Adipocyte (in vitro differentiated cells): ENCODE results near the gene TRAPPC6A.

ENCODE experiments used
- DNase-seq: peaks from one replicate; pipeline ENCODE4 v3.0.0-alpha.2; 2015; ENCODE audit warnings: low read depth
- H3K27me3 ChIP-seq: replicated peaks from 2 replicates; pipeline ENCODE4 v1.7.0; 2013; ENCODE audit warnings: mild to moderate bottlenecking, low read length, moderate library complexity; ENCODE audit not compliant: control insufficient read depth, insufficient read depth
- H3K36me3 ChIP-seq: 2 replicates; pipeline ENCODE4 v1.7.0; 2013; ENCODE audit warnings: low read length, mild to moderate bottlenecking, moderate library complexity; ENCODE audit not compliant: control insufficient read depth, insufficient read depth, severe bottlenecking
- H3K4me1 ChIP-seq: 2 replicates; pipeline ENCODE4 v1.7.0; 2013; ENCODE audit warnings: mild to moderate bottlenecking, low read length, moderate library complexity; ENCODE audit not compliant: control insufficient read depth, insufficient read depth
- H3K4me3 ChIP-seq: 2 replicates; pipeline ENCODE4 v1.7.0; 2013; ENCODE audit warnings: mild to moderate bottlenecking, low read length, moderate library complexity
- H3K9ac ChIP-seq: 2 replicates; pipeline ENCODE4 v1.7.0; 2013; ENCODE audit warnings: mild to moderate bottlenecking, low read length, moderate library complexity
- H3K9me3 ChIP-seq: 2 replicates; pipeline ENCODE4 v1.7.0; 2013; ENCODE audit warnings: mild to moderate bottlenecking, low read length, moderate library complexity; ENCODE audit not compliant: control insufficient read depth

The TRAPPC6A gene

DNA sequence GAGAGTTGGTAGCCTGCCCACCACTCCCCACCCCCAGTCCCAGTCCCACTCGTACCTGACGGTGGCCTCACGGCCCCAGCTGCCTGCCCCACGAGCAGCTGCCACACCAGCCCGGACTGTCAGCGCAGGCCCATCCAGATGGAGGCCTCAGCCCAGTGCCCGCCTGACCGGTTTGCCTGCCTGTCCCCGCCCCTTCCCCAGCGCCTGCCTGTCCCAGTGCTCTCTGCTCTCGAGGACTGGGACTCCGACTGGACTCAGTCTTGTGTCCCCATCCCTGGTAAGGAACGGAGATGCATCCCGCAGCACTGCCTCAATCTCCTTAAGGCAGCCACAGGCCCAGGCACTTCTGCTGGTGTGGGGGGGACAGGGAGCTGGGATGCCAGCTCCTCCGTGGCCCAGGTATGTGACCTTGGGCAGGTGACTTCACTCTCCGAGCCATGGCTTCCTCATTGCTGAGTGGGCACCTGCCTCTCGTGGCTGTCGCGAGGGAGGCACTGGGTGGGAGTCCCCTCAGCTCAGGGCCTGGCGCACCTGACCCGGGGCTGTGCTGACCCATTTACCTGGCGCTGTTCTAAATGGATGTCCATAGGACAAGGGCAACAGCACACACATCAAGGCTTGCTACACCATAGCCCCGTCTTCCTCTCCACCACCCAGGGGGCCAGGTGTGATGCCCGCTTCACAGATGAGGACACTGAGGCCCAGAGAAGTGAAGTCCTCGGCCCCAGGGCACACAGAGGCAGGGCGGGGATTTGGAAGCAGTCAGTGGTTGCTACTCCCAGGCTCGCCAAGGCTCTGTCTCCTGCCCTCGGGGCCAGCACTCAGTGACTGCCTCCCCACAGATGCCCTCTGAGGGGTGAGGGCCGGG, 16.9 kb downstream of the TRAPPC6A start, which contains the start of gene NKPD1:
NKPD1 (minus strand) TSS at position 113 of the 868 bp plus-strand sequence. CDS start 832 bp downstream, outside the sequence.
- Histone ChIP-seq H3K27me3 (peaks cover 29% of the 10 kb centered on the region), H3K9me3 (no peaks in the 10 kb centered on the region), H3K4me3 (no peak within 1 kb of the TSS), H3K4me1 (peaks cover 10% of the 10 kb centered on the region), H3K9ac (no peak within 1 kb of the TSS), H3K36me3 (no peaks in the 10 kb centered on the region)
- no peak for DNase-seq

DNA sequence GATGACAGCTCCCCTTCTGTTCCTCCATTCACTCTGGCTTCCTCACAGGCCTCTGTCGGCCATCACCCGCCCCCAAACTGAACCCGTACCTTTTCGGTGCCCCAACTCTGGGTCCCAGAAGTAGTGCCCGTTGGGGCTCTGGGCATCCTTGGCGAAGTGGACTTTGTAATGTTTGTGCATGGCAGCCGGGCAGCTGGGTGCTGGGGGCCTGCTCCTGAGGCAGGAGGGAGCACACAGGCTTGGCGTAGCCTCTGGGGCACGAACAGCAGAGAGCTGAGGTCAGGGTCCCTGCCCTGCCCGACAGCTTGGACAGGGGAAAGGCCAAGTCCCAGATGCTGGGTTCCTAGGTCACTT, 18.1 kb downstream of the TRAPPC6A start:
- Histone ChIP-seq H3K4me3 (no peak overlapping the region), H3K36me3 (no peaks in the 10 kb centered on the region), H3K9ac (no peak overlapping the region), H3K27me3 (peaks cover 29% of the 10 kb centered on the region), H3K9me3 (no peaks in the 10 kb centered on the region), H3K4me1 (peaks cover 10% of the 10 kb centered on the region)
- no peak for DNase-seq

DNA sequence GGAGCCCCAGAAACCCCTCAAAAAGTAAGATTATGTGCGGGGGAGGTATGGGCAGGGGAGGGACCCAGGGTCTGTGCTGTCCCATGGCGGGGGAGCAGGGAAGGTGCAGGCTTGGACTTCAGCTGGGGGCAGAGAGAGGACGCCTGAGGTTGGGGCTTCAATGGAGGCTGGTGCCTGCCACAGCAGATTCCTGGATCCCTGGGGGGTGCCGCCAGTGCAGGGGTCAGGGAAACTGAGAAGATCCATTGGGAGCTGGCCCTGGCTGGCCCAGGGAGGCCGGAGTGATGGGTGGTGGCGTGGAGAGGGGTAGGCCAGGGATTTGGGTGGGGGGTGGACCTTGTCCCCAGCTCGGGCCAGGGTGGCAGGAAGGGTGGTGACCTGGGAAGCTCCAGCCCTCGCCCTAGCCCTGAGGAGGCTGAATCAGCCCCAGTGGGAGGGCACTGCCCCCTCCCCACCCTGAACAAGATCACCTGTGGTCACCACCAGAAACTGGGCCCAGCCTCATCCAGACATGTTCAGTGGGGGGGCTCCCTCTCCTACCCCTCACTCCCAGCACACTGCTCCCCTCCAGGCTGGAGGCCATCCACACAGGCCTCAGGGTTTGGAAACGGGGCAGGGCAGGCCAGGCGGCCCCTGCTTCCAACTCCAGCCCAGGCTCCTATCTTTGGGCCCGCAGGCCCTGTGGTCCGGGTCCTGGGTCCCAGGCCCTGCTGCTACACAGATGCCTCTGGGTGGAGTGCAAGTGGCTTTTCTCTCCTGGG, 18.6 kb downstream of the TRAPPC6A start:
- Histone ChIP-seq H3K4me1 (peaks cover 5% of the 10 kb centered on the region), H3K9ac (no peak overlapping the region), H3K36me3 (no peaks in the 10 kb centered on the region), H3K4me3 (no peak overlapping the region), H3K9me3 (no peaks in the 10 kb centered on the region), H3K27me3 (peaks cover 29% of the 10 kb centered on the region)
- DNase-seq, result no peak

DNA sequence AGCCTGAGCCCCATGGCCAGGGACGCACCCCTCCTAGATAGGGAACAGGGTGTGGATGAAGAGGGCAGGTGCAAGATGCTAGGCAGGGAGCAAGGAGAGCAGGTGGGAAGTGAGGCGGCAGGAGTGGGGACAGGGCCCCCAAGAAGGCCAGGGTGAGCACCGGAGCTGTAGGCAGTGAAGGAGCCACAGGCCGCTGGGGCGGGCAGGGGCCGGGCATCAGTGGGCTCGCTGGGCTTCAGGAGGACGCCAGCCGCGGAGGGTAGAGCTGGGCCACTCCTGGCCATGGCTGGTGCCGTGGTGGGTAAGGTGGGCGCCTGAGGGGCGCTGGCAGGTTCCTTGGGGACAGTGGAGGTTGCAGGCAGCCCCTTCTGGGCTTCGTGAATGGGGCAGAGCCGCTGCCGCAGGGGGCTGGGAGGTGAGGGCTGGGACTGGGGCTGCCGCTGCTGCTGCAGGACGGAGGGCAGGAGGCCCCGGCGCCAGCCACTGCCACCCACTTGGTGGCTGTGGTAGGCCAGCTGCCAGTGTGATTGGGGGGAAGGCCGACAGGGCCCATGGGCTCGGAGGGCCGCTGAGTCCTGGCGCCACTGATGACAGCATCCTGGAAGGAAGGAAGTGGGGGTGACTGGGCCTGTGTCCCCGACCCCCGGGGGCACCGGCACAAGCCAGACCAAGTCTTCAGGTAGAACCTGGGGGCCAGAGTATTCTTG, 19.4 kb downstream of the TRAPPC6A start:
- no peak overlapping the region for H3K9ac ChIP-seq
- H3K4me1 ChIP-seq, result peaks cover 8% of the 10 kb centered on the region
- no peaks in the 10 kb centered on the region for H3K9me3 ChIP-seq
- peaks cover 29% of the 10 kb centered on the region for H3K27me3 ChIP-seq
- DNase-seq, result no peak
- H3K36me3 ChIP-seq, result no peaks in the 10 kb centered on the region
- H3K4me3 ChIP-seq, result no peak overlapping the region

DNA sequence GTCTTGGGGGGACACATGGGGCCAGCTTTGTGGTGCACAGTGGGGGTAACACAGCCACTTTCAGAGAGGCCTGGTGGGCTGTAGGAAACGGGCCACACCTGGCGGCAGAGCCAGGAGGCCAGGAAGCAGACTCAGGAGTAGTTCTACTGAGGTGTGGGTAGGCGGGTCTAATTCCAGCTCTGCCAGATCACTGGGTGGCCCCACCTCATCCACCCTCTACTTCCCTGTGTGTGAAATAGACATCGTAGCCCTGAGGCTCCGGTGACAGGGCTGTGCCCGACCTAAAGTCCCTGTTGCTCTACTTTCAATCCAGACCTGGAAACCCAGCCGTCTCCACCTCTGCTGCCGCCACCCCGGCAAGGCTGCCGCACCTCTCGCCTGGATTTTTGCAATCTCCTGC, 21.3 kb downstream of the TRAPPC6A start:
- Histone ChIP-seq H3K9ac (no peak overlapping the region), H3K27me3 (peaks cover 31% of the 10 kb centered on the region), H3K4me1 (peaks cover 23% of the 10 kb centered on the region), H3K9me3 (no peaks in the 10 kb centered on the region), H3K4me3 (no peak overlapping the region), H3K36me3 (no peaks in the 10 kb centered on the region)
- no peak for DNase-seq

DNA sequence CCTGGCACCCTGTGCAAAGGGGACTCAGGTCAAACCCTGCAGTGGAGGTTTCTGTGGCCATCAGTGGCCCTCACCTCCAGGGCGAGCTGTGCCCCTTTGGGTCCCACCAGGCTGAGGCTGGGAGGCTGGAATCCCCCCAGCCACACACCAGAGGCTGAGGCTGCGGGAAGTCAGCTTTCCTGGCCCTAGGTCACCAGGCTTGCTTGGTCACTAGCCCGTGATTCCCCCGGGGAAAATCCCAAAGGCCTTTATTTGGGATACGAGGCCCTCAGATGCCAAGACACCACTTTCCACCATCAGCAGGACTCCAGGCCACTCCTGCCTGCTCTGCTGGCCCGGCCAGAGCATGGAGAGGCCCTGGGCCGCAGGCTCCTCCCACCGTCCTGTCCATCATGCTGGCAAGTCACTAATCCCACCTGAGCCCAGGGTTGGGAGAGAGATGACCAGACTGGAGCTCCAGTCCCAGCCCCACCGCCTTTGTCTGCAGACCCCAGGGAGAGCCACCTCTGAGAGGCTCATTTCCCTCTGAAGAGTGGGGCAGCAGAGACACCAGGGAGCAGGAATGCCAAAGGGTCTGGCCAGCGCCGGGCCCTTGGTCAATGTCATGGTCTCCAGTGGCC, 21.9 kb downstream of the TRAPPC6A start:
- H3K4me1 ChIP-seq, result peaks cover 23% of the 10 kb centered on the region
- H3K9ac ChIP-seq, result no peak overlapping the region
- H3K27me3 ChIP-seq, result peaks cover 25% of the 10 kb centered on the region
- H3K4me3 ChIP-seq, result no peak overlapping the region
- no peaks in the 10 kb centered on the region for H3K9me3 ChIP-seq
- no peak for DNase-seq
- H3K36me3 ChIP-seq, result no peaks in the 10 kb centered on the region

DNA sequence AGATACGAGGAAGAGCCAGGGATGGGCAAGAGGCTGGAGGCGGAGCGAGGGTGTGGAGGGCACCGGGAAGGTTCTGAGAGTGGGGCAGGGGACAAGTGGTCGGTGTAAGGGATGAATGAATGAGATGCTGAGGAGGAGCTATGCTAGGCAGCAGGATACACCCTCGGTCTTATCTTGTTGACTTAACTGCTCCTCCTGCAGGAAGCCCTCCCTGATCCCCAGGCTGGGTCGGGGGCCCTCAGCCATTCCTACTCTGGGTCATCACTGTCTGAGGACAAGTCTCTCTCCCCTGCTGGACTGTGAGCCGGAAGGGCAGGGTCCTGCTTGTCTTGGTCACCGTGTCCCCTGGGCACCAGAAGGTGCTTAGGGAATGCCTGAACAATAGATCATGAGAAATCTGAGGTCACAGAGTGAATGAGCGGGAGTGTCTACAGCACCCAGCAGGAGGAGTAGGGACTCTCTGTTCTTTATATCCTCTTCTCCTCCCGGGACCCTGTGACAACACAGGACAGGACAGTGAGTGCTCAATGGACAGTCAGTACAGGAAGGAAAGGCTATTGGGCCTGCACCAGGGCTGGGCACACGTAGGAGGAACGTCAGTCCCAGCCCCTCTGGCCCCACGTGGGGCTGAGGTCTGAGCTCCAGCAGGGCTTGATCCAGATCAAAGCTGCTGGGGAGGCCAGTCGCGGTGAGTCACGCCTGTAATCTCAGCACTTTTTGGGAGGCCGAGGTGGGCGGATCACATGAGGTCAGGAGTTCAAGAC, 23.8 kb downstream of the TRAPPC6A start:
- Histone ChIP-seq H3K36me3 (no peaks in the 10 kb centered on the region), H3K9me3 (no peaks in the 10 kb centered on the region), H3K27me3 (peaks cover 12% of the 10 kb centered on the region), H3K4me3 (peak overlapping the region; percentile 27), H3K9ac (peak overlapping the region; percentile 10), H3K4me1 (peaks cover 23% of the 10 kb centered on the region)
- no peak for DNase-seq

DNA sequence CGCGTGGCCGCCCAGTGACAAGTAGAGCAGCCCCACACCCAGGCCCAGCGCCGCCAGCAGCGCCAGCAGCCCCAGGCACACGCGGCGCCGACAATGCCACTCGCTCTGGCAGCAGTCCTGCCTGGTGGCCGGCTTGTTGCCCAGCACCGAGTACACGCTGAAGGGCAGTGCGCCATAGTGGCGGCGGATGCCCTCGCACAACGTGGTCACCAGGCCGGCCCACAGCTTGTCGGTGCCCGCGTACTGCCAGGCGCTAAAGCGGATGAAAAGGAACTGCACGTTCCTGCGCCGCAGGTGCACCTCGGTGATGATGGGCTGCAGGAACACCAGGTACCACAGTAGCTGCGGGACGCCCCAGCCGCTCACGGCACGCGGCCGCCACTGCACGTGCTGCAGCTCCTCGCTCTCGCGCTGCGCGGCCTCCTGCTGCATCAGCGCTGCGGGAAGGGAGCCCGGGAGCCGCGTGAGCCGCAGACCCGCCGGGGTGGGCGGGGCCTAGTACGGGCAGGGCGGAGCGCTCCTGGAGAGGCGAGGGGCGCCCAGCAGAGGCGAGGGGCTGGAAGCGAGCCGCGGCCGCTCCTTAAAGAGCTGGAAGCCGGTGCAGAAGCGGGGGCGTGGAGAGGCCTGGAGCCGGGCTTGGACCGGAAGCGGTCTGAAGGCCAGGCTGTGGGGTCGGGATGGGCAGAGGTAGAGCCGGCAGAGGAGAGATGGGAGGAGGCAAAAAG, 24.5 kb downstream of the TRAPPC6A start:
- H3K4me3 ChIP-seq, result peak overlapping the region; percentile 53
- peak; percentile 67 for DNase-seq
- no peaks in the 10 kb centered on the region for H3K9me3 ChIP-seq
- H3K4me1 ChIP-seq, result peaks cover 23% of the 10 kb centered on the region
- H3K27me3 ChIP-seq, result peaks cover 12% of the 10 kb centered on the region
- H3K9ac ChIP-seq, result peak overlapping the region; percentile 10
- no peaks in the 10 kb centered on the region for H3K36me3 ChIP-seq

DNA sequence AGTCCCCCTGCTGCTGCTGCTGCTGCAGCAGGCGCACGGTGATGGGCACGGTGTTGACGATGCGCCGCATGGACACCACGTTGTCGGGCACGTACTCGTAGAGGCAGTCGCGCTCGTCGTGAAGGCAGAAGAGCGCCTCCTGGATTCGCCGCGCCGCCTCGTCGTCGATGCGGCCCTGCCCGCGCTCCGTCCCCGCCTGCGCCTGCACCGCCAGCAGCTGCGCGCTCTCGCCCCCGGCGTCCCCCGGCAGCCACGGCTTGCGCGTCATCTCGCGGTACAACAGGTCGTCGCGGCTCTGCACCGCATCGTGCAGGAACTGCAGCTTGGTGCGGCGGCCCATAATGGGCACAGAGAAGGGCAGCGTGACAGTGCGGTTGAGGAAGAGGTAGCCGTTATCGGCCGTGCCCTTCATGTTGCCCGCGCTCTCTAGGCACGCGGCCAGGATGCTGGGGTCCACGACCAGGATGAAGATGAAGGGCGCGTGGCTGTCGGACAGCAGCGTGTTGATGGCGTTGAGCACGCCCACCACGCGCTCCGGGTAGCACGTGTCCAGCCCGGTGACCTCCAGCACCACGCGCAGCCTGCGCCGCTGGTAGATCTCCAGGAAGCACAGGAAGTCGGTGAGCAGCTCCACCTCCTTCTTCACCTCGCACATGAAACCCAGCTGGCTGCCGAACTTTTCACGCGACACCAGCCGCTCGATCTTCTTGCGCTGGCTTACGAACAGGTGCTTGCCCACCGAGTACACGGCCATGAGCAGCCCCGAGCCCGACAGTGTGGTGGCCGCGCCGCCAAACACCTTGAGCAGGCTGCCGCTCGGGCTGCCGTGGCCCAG, 25.3 kb downstream of the TRAPPC6A start:
- H3K27me3 ChIP-seq, result peaks cover 7% of the 10 kb centered on the region
- peak; percentile 31 for DNase-seq
- H3K9me3 ChIP-seq, result no peaks in the 10 kb centered on the region
- no peaks in the 10 kb centered on the region for H3K36me3 ChIP-seq
- no peak overlapping the region for H3K9ac ChIP-seq
- H3K4me3 ChIP-seq, result peak overlapping the region; percentile 53
- peaks cover 23% of the 10 kb centered on the region for H3K4me1 ChIP-seq
